OCI-LY7 (cell line): ENCODE data around the gene APLP1.

ENCODE experiments used
- CTCF ChIP-seq: fragments of 200-600 bp; sonication (generic); conservative IDR thresholded peaks from 2 replicates; pipeline ENCODE4 v1.5.1; 2014; ENCODE audit warnings: mild to moderate bottlenecking, antibody characterized with exemption, low read length, moderate library complexity, mixed read lengths
- EZH2phosphoT487 ChIP-seq: fragments of 200-600 bp; sonication (generic); IDR thresholded peaks from 2 replicates; pipeline ENCODE4 v1.6.1; 2018; ENCODE audit warnings: low read depth, borderline replicate concordance, mild to moderate bottlenecking, mixed run types, antibody characterized with exemption, low read length, moderate library complexity, mixed read lengths

- TF ChIP-seq CTCF (no peak), EZH2phosphoT487 (no peak)
These were observed 26.3 kb upstream of the APLP1 start for GRCh38 chr19:35841961-35842595.
